Fibroblast of skin of abdomen (primary cell): Measurements from ENCODE around the gene RFC1.
"Not testable (repeated sequence)": the region's sequence is repeated elsewhere in the genome, so short reads cannot be mapped to it uniquely, and the experiment has no call there.

Experiments used
- DNase-seq: peaks from one replicate; pipeline ENCODE4 v3.0.0-alpha.2; 2013

Gene RFC1

GRCh38 chr4:39353149-39353477 lies 13.0 kb downstream of the RFC1 start:
- DNase-seq, result not testable (repeated sequence)

GRCh38 chr4:39349326-39349725 lies 16.8 kb downstream of the RFC1 start:
- DNase-seq, result no peak

- DNase-seq, result peak; percentile 79
These were observed 17.5 kb downstream of the RFC1 start for GRCh38 chr4:39348371-39349315.

GRCh38 chr4:39346856-39347519 lies 19.2 kb downstream of the RFC1 start:
- no peak for DNase-seq

- no peak for DNase-seq
These were observed 23.4 kb downstream of the RFC1 start for GRCh38 chr4:39342731-39343130.

GRCh38 chr4:39341075-39341725 lies 25.0 kb downstream of the RFC1 start:
- DNase-seq, result no peak

- no peak for DNase-seq
These were observed 26.2 kb downstream of the RFC1 start for GRCh38 chr4:39339968-39340367.

- no peak for DNase-seq
These were observed 28.3 kb downstream of the RFC1 start for GRCh38 chr4:39337841-39338240.

GRCh38 chr4:39335566-39335965 lies 30.6 kb downstream of the RFC1 start:
- no peak for DNase-seq

- DNase-seq, result peak; percentile 4
These were observed 35.0 kb downstream of the RFC1 start for GRCh38 chr4:39331191-39331590.

GRCh38 chr4:39330353-39330752 lies 35.8 kb downstream of the RFC1 start:
- no peak for DNase-seq

- DNase-seq, result no peak
These were observed 39.6 kb downstream of the RFC1 start for GRCh38 chr4:39326468-39326977.

GRCh38 chr4:39324897-39325613 lies 41.1 kb downstream of the RFC1 start:
- no peak for DNase-seq

- DNase-seq, result no peak
These were observed 41.7 kb downstream of the RFC1 start for GRCh38 chr4:39324446-39324845.

GRCh38 chr4:39323821-39324220 lies 42.3 kb downstream of the RFC1 start:
- no peak for DNase-seq

GRCh38 chr4:39320381-39321115 lies 45.6 kb downstream of the RFC1 start:
- peak; percentile 9 for DNase-seq

- peak; percentile 82 for DNase-seq
These were observed 46.5 kb downstream of the RFC1 start for GRCh38 chr4:39319676-39320075.

GRCh38 chr4:39312816-39313215 lies 53.3 kb downstream of the RFC1 start:
- no peak for DNase-seq

GRCh38 chr4:39308611-39309010 lies 57.6 kb downstream of the RFC1 start:
- DNase-seq, result no peak

GRCh38 chr4:39305912-39306677 lies 60.1 kb downstream of the RFC1 start:
- DNase-seq, result no peak

- DNase-seq, result no peak
These were observed 61.5 kb downstream of the RFC1 start for GRCh38 chr4:39304651-39305050.
